Measurements from ENCODE around the gene CERS5. TPM values are rescaled to one million over a fixed set of nuclear protein-coding genes. Genes with fewer than 3 reads are reported as not detected.

CERS5 gene
- total and polyA plus RNA-seq, 10 of the 15 experiments (the other 5 are each of a cell fraction or from before 2014, with no cell fraction given), result 6.8 to 50.1 (median 31.8) TPM

DNA sequence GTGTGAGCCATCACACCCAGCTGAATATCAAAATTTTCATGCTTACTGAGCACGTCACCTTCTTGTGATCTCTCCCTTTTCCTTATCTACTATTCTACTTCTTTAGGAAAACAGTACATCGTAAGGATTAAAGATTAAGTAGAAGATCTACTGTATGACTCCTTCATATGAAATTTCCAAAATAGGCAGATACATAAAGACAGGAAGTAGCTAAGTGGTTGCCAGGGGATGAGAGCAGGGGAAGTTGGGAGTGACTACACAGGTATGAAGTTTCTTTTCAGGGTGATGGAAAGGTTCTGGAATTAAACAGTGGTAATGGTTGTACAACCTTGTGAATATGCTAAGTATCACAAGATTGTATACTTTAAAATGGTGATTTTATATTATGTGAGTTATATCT is 36.5 kb upstream of the CERS5 start:
- WGBS (ENCODE audit: insufficient coverage, insufficient replicate concordance, low lambda C conversion rate, missing lambda C conversion rate), result 100% methylated on average over 2 of the region's 2 CpGs
- Histone ChIP-seq H3K4me2 (ENCODE audit: control insufficient read depth, insufficient read depth) (no peak overlapping the region), H3K9ac (ENCODE audit: control insufficient read depth, insufficient read depth, low read length) (no peak overlapping the region), H3K9me3 (replicated peaks; ENCODE audit: control insufficient read depth, insufficient read depth, low read length) (no peaks in the 10 kb centered on the region), H3K4me3 (no peak overlapping the region), H2AFZ (ENCODE audit: control insufficient read depth, low read depth, low read length) (no peak overlapping the region), H3K79me2 (ENCODE audit: control insufficient read depth, insufficient read depth, low read length) (peaks cover 2% of the 10 kb centered on the region), H3K4me1 (ENCODE audit: control insufficient read depth, insufficient read depth, low read length) (no peaks in the 10 kb centered on the region), H4K20me1 (ENCODE audit: control insufficient read depth, insufficient read depth) (no peaks in the 10 kb centered on the region), H3K27ac (ENCODE audit: control insufficient read depth, insufficient read depth) (no peak overlapping the region), H3K27me3 (replicated peaks in 1 of 2; ENCODE audit: control insufficient read depth in 2 of 2, insufficient read depth in 2 of 2, low read length in 1 of 2) (no peaks in the 10 kb centered on the region), H3K36me3 (ENCODE audit: control insufficient read depth in 2 of 2, insufficient read depth in 2 of 2, low read length in 1 of 2) (peaks cover 5 to 35% of the 10 kb centered on the region in 2 experiments)
- ChIA-PET RAD21 (ENCODE audit: unreplicated experiment) (interaction anchor here (0.6 to 1.4 kb wide), 5 partner anchors 8 to 111 kb away, joined by 3 to 4 read pairs (median 3); no protein-coding TSS in a partner anchor), CTCF (interaction anchor here (0.6 to 1.6 kb wide), 3 partner anchors 10 to 133 kb away, joined by 3 to 5 read pairs (median 4); partner anchors contain the start of gene SMARCD1), POLR2A (no interaction called here), SMC1A (ENCODE audit: uncharacterized antibody, unreplicated experiment) (interaction anchor here (0.8 to 1.8 kb wide), 2 partner anchors 15 to 43 kb away, joined by 3 to 4 read pairs; no protein-coding TSS in a partner anchor)
- DNase-seq (ENCODE audit: low read depth, low spot score), result no peak
- FAIRE-seq, result no peak
- in situ Hi-C loops (cut with MboI), result no loop called here
- BruUV-seq (replicated peaks), result no TSS peak
- no peak for TF ChIP-seq RB1 (IDR thresholded peaks at IDR 0.05; ENCODE audit: borderline replicate concordance)
- no peak for TF ChIP-seq EED (IDR thresholded peaks at IDR 0.05; ENCODE audit: low read depth)
- TF ChIP-seq MLLT1 (IDR thresholded peaks at IDR 0.05), result no peak
- no peak for TF ChIP-seq E2F8 (IDR thresholded peaks at IDR 0.05; ENCODE audit: low read depth, partially characterized antibody)
- no peak for TF ChIP-seq CBX5 (IDR thresholded peaks at IDR 0.05; ENCODE audit: low read depth)
- no peak for TF ChIP-seq E4F1 (IDR thresholded peaks at IDR 0.05; ENCODE audit: borderline replicate concordance, partially characterized antibody)
- no peak for TF ChIP-seq NBN (IDR thresholded peaks at IDR 0.05)
- no peak for TF ChIP-seq SMAD1 (IDR thresholded peaks at IDR 0.05; ENCODE audit: low read depth, partially characterized antibody)
- TF ChIP-seq IKZF1 (conservative IDR thresholded peaks at IDR 0.05), result no peak
- no peak for TF ChIP-seq SIX5 (IDR thresholded peaks at IDR 0.05; ENCODE audit: low read depth, low read length, severe bottlenecking)
- TF ChIP-seq ATF7 (IDR thresholded peaks at IDR 0.05; ENCODE audit: low read depth), result no peak
- no peak for TF ChIP-seq ETV6 (conservative IDR thresholded peaks at IDR 0.05 in 1 of 2, IDR thresholded peaks at IDR 0.05 in 1 of 2; ENCODE audit: borderline replicate concordance in 1 of 2, low read depth in 1 of 2)
- TF ChIP-seq MEF2B (IDR thresholded peaks at IDR 0.05; ENCODE audit: partially characterized antibody, poor library complexity, severe bottlenecking), result no peak
- TF ChIP-seq POLR2AphosphoS2 (IDR thresholded peaks at IDR 0.05; ENCODE audit: low read depth, low read length), result no peak
- no peak for TF ChIP-seq KAT2A (conservative IDR thresholded peaks at IDR 0.05; ENCODE audit: control insufficient read depth, low read depth, low read length)
- no peak for ATAC-seq
- intact Hi-C loops (cut with micrococcal nuclease; ENCODE audit: unreplicated experiment), result no loop called here
